NK-92 (cell line): ENCODE data around the gene MAGED2.
"Not testable (repeated sequence)": the region's sequence is repeated elsewhere in the genome, so short reads cannot be mapped to it uniquely, and the experiment has no call there.

Experiments used
- DNase-seq: peaks from one replicate; lab custom pipeline; 2025; ENCODE audit not compliant: unreplicated experiment; lab: John Stamatoyannopoulos, UW

MAGED2 gene

DNA sequence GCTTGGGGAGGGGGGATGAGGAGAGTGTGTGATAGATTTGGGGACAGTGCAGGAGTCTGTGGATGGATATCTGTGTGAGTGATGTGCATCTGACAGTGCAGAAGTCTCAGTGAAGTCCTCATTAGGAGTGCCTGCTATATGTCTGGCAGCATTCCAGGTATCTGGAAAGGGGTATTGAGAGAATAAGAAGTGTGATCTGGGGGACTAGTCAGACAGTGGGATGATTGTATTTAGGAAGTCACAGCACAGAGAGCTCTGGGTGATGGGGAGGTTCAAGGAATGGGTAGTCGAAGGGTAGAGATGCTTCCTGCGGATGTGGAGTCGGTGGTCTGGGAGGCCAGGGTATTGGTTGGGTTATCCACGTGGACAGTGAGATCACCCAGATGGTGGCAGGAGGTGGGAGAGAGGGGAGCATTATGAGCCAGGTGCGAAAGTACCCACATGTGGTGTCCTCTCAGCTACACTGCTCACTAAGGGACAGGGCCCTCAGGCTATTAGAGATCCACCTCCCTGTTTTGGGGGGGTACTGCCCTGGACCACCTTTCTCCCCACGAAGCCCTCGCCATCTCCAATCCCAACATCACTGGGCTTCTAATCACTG is 9.8 kb downstream of the MAGED2 start:
- no peak for DNase-seq

- no peak for DNase-seq
These were observed 10.7 kb downstream of the MAGED2 start for GRCh38 chrX:54818221-54818620.

DNA sequence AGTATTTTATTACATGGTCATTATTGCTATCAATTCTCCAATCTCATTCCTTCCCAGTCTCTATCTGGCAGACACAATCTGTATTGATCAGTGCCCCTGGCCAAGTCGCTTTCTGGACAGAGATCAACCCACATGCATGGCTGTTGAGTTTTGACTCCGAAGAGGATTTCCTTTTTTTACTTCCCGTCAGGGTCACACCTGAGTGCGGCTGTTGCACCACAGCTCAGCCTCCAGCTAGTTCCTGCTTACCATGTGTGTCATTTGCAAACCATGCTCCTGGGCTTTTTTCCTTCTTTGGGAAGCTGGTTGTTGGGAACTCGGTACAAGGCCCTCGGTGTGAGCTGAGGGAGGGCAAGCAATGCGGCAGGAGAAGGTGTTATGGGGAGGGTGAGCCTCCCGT is 11.7 kb downstream of the MAGED2 start:
- DNase-seq, result no peak

GRCh38 chrX:54820737-54821136 is 13.2 kb downstream of the MAGED2 start:
- DNase-seq, result no peak

DNA sequence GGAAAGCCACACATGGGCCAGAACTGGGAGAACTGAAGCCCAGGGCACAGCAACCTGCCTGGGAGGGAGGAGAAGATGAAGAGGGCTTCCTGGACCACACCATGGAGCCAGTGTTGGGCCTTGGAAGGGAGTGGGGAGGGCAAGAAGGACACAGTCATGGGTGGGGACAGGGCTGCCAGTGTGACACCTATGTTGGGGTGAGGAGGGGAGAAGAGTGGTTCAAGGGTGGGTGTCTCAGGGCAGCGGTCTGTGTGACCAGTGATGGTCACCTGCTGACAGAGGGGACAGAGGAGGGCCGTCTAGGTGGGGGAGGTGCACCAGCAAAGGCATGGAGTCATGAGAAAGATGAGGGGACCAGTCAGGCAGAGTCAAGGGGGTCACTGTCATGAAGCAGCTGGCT is 13.8 kb downstream of the MAGED2 start:
- DNase-seq, result no peak

- DNase-seq, result no peak
These were observed 16.6 kb downstream of the MAGED2 start for GRCh38 chrX:54824195-54824594.

GRCh38 chrX:54824722-54825121 is 17.2 kb downstream of the MAGED2 start:
- no peak for DNase-seq

DNA sequence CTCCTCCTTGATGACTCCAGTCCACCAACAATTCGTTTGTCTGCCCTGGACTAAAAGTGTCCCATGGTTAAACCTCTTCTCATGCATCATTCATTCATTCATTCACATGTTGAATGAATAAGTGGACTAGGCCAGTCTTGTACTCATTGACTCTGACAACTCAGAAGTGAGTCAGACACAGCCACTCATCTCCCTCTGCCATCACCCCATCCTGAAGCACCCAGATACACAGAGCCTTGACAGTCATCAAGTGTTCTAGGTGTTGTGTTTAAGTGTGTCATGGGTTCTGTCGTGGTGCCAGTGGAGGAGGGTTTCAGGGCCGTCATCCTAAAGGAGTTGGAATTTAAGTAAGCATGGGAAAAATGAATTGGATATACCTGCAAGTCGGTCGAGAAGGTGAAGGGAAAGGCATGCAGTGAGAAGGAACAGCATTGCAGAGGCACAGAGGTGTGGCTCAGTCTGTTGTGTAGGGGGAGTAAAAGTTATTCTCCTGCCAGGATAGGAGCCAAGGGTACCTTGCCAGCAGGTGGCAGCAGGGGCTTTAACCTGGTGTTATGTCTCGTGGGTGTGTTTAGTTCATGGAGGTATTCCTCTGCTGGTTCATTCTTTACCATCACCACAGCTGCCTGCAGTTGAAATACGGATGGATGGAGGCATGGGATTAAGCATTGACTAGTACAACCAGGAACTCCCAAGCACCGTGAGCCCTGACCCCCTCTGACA is 18.3 kb downstream of the MAGED2 start:
- DNase-seq, result no peak

DNA sequence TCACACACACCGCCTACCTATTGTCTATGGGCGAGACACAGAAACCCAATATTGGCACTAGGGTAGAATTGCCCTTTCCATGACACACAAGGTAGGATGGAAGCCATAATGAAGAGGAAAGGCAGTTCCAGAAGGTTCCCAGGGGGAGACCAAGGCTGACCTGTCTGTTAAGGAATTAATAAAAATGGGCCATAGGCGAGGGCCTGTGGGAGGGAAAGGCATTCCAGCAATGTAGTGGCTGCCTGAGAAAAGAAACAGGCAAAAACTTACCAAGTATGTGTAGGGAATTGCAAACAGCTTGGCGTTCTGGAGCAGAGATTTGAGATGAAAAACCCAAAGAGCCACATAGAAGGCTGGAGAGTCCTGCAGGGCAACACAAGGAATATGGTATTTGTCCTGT is 19.1 kb downstream of the MAGED2 start:
- DNase-seq, result no peak

DNA sequence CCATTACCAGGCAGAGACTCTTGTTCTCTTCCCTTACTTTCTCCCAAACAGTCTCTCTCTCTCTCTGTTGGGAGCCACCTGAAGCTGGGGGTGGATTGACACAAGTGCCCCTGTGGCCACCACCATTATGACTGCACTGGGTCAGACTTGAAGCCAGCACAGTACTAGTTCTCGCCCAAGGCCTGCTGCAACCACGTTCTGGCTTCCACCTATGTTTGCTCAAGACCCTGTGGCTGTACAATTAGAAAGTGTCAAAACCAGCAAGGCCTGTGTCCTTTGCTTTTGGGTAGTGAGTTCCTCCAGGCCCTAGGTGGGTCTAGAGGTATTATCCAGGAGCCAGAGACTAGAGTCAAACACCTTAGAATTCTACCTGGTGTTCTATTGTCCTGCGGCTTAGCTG is 31.0 kb downstream of the MAGED2 start:
- DNase-seq, result no peak

DNA sequence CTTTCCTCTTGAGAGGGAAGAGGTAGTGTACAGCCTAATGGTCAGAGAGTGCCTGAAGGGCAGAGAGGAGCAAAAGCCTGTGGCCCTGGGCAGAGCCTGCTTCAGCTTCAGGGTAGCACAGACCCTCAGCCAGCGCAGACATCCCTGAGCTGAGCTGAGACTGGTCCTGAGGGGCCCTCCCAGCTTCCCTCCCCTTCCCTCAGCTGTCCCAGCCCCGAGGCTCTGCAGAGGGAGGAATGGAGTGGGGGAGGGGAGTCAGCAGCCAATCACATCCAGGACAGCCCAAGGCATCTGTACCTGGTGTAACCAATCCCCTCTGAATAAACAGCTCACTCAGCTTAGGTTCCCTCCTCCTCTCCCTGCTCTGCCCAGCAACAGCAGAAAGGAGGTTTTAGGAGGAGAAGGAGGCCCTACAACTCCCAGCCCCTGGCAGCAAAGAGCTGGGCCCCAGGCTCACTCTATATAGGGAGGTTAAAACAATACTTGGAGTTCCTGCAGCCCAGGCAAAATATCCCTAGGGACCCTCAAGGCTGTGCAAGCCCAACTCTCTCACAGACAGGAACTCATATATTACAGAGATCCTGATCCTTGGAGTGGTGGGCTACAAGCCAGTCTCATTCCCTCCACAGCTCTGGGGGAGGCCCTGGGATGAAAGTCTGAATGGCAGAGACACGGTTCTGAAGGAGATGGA is 33.8 kb downstream of the MAGED2 start:
- DNase-seq, result not testable (repeated sequence)

GRCh38 chrX:54842607-54843006 is 35.1 kb downstream of the MAGED2 start:
- DNase-seq, result no peak

DNA sequence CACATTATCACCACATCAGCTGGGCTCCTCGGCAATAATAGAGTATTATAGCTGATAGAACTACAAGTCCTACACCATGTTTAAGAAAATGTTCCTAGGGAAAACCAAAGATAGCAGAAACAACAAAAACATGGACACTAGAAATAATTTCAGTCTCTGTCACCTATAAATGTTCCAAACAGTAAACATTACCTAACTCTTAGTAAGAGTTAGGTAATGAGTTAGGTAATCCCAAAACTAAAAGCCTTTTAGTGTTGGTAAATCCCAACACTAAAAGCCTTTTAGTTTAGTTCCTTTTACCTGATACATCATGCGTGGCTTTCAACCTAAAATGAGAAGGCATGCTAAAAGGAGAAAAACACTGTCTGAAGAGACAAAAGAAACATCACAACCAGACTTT is 35.5 kb downstream of the MAGED2 start:
- DNase-seq, result no peak

DNA sequence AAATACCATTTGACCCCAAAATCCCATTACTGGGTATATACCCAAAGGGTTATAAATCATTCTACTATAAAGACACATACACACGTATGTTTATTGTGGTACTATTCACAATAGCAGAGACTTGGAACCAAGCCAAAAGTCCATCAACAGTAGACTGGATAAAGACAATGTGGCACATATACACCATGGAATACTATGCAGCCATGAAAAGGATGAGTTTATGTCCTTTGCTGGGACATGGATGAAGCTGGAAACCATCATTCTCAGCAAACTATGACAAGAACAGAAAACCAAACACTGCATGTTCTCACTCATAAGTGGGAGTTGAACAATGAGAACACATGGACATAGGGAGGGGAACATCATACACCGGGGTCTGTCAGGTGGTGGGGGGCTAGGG is 40.2 kb downstream of the MAGED2 start:
- not testable (repeated sequence) for DNase-seq

DNA sequence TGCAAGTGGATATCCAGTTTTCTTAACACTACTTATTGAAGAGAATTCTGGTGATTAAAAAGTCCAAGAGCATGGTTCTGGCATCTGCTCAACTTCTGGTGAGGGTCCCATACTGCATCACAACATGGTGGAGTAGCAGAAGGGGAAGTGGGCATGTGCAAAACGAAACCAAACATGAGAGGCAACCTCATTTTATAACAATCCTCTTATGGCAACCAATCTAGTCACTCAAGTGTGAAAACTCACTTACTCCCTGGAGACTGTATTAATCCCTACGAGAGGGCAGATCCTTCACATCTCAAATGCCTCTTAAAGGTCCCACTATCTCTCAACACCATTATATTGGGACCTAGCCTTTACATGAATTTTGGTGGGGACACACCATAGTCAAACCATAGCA is 57.7 kb downstream of the MAGED2 start:
- no peak for DNase-seq
